GM12865 (cell line): ENCODE measurements around the gene TMEM178A.
"Not testable (repeated sequence)": the region's sequence is repeated elsewhere in the genome, so short reads cannot be mapped to it uniquely, and the experiment has no call there.

Source experiments
- DNase-seq: peaks from one replicate; pipeline ENCODE4 v3.0.0; 2010; ENCODE audit warnings: low read depth
- H3K4me3 ChIP-seq: 2 replicates; pipeline ENCODE4 v1.5.1; 2011; ENCODE audit warnings: mild to moderate bottlenecking, low read depth, low read length, control low read depth
- CTCF ChIP-seq: IDR thresholded peaks from 2 replicates; pipeline ENCODE4 v1.5.1; 2011; ENCODE audit warnings: low read length, control low read depth, low read depth, inconsistent platforms; ENCODE audit not compliant: insufficient read depth; ENCODE audit errors: missing control alignments

TMEM178A gene

GRCh38 chr2:39719317-39719716 lies 53.6 kb downstream of the TMEM178A start:
- no peak for DNase-seq
- TF ChIP-seq CTCF: no peak
- H3K4me3 ChIP-seq: no peak overlapping the region

GRCh38 chr2:39720970-39721369 lies 55.3 kb downstream of the TMEM178A start:
- H3K4me3 ChIP-seq: no peak overlapping the region
- no peak for DNase-seq
- no peak for TF ChIP-seq CTCF

DNA sequence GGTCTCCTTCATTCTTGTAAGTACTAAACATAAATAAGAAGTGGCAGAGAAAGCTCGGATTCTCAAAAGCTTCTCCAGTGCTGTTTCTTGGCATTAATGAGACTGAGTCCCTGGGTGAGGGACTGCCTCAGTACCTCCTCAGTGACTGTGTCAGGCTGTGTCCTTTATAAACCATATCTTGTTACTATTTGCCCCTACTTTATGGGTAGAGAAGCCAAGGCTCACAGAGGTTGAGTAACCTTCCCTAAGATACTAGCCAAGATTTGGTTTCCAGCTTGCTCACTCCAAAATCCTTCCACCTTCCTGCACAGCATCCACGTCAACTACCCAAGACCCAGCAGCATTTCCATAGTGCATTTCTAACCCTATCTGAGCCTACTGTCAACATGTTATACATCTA lies 57.8 kb downstream of the TMEM178A start:
- TF ChIP-seq CTCF: no peak
- no peak for DNase-seq
- H3K4me3 ChIP-seq: no peak overlapping the region

DNA sequence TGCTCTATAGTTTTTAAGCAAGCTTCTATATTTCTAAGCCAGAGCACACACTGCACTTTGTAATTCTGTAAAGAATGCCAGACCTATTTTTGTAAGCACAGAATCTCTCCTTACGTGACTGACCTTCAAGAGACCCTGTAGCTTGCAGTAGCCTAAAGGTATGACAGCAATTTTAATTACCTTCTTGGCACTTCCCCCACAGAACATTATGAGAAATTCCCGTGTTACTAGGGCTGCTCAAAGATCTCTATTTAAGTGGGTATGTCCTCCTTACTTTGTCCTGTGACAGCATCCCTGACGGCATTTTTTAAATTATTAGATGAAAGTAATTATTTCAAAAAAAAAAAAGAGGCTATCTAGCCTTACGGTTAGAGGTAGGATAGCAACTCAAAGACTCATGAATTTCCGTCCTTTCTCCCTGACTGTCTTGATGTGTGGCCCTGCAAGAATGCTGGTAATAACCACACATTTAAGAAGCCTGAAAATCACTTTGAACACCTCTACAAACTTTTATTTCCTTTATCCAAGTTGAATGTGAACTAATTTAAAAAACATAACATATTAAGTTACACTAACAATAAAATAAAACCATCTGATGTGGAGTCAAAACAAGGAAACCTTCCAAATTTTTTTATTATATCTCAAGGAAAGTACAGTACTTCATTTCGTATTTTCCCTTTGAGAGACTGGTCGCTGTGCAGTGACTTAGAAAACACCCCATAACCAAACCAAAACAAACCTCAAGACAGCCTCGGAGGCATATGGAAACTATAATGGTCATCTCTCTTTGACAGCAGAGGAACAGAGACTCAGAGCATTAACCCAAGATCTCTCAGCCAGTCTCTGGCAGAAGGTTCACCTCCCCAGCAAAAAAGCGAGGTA lies 58.5 kb downstream of the TMEM178A start:
- DNase-seq: peak; percentile 32
- H3K4me3 ChIP-seq: no peak overlapping the region
- no peak for TF ChIP-seq CTCF

GRCh38 chr2:39724828-39725144 lies 59.1 kb downstream of the TMEM178A start:
- no peak for TF ChIP-seq CTCF
- no peak for DNase-seq

GRCh38 chr2:39725401-39725800 lies 59.7 kb downstream of the TMEM178A start:
- DNase-seq: no peak
- no peak overlapping the region for H3K4me3 ChIP-seq
- no peak for TF ChIP-seq CTCF

More at GRCh38 chr2:39724828-39725144, 59.1 kb downstream of the TMEM178A start:
- no peak overlapping the region for H3K4me3 ChIP-seq

GRCh38 chr2:39728085-39728484 lies 62.4 kb downstream of the TMEM178A start:
- DNase-seq: peak; percentile 69

More at GRCh38 chr2:39728085-39728484, 62.4 kb downstream of the TMEM178A start:
- H3K4me3 ChIP-seq: not testable (repeated sequence)
